ENCODE results near the gene PPAN.

PPAN gene

GRCh38 chr19:10144361-10144760 lies 38.2 kb downstream of the PPAN start:
- TF ChIP-seq SIN3A (IDR thresholded peaks at IDR 0.05; ENCODE audit: borderline replicate concordance, insufficient read depth, low read length): no peak
- TF ChIP-seq POLR2AphosphoS5 (IDR thresholded peaks at IDR 0.05; ENCODE audit: low read depth, low read length): no peak
- TF ChIP-seq TAF1 (IDR thresholded peaks at IDR 0.05; ENCODE audit: borderline replicate concordance, insufficient read depth, low read length): no peak
- no peak for TF ChIP-seq REST (IDR thresholded peaks at IDR 0.05; ENCODE audit: insufficient read depth in 1 of 2, low read depth in 2 of 2, low read length in 2 of 2)
- no peak for TF ChIP-seq FOXP2 (optimal IDR thresholded peaks at IDR 0.05; ENCODE audit: borderline replicate concordance, extremely low read depth, extremely low read length, insufficient read depth)

- TF ChIP-seq TAF1 (IDR thresholded peaks at IDR 0.05; ENCODE audit: borderline replicate concordance, insufficient read depth, low read length) (no peak), POLR2AphosphoS5 (IDR thresholded peaks at IDR 0.05; ENCODE audit: low read depth, low read length) (no peak), REST (IDR thresholded peaks at IDR 0.05; ENCODE audit: insufficient read depth in 1 of 2, low read depth in 2 of 2, low read length in 2 of 2) (no peak), FOXP2 (optimal IDR thresholded peaks at IDR 0.05; ENCODE audit: borderline replicate concordance, extremely low read depth, extremely low read length, insufficient read depth) (no peak), SIN3A (IDR thresholded peaks at IDR 0.05; ENCODE audit: borderline replicate concordance, insufficient read depth, low read length) (no peak)
Observed at GRCh38 chr19:10145031-10145430, 38.9 kb downstream of the PPAN start.

GRCh38 chr19:10146142-10146541 lies 40.0 kb downstream of the PPAN start:
- no peak for TF ChIP-seq REST (IDR thresholded peaks at IDR 0.05; ENCODE audit: insufficient read depth in 1 of 2, low read depth in 2 of 2, low read length in 2 of 2)

- no peak for TF ChIP-seq REST (IDR thresholded peaks at IDR 0.05; ENCODE audit: insufficient read depth in 1 of 2, low read depth in 2 of 2, low read length in 2 of 2)
- no peak for TF ChIP-seq TAF1 (IDR thresholded peaks at IDR 0.05; ENCODE audit: borderline replicate concordance, insufficient read depth, low read length)
- no peak for TF ChIP-seq SIN3A (IDR thresholded peaks at IDR 0.05; ENCODE audit: borderline replicate concordance, insufficient read depth, low read length)
- TF ChIP-seq POLR2AphosphoS5 (IDR thresholded peaks at IDR 0.05; ENCODE audit: low read depth, low read length): no peak
- no peak for TF ChIP-seq FOXP2 (optimal IDR thresholded peaks at IDR 0.05; ENCODE audit: borderline replicate concordance, extremely low read depth, extremely low read length, insufficient read depth)
Observed at GRCh38 chr19:10149427-10149826, 43.3 kb downstream of the PPAN start.

- no peak for TF ChIP-seq POLR2AphosphoS5 (IDR thresholded peaks at IDR 0.05; ENCODE audit: low read depth, low read length)
- TF ChIP-seq SIN3A (IDR thresholded peaks at IDR 0.05; ENCODE audit: borderline replicate concordance, insufficient read depth, low read length): no peak
- TF ChIP-seq FOXP2 (optimal IDR thresholded peaks at IDR 0.05; ENCODE audit: borderline replicate concordance, extremely low read depth, extremely low read length, insufficient read depth): no peak
- no peak for TF ChIP-seq TAF1 (IDR thresholded peaks at IDR 0.05; ENCODE audit: borderline replicate concordance, insufficient read depth, low read length)
- no peak for TF ChIP-seq REST (IDR thresholded peaks at IDR 0.05; ENCODE audit: insufficient read depth in 1 of 2, low read depth in 2 of 2, low read length in 2 of 2)
Observed at GRCh38 chr19:10151521-10151920, 45.4 kb downstream of the PPAN start.
